WI38 (cell line): ENCODE results near the gene MGME1.

Experiments used
- H3K4me3 ChIP-seq: 2 replicates; pipeline ENCODE4 v1.5.1; 2011; ENCODE audit warnings: low read depth, mild to moderate bottlenecking, control low read depth, low read length
- TF ChIP-seq, protein P1 (sequence below): IDR thresholded peaks from 2 replicates; pipeline ENCODE4 v1.5.1; 2012; ENCODE audit warnings: low read depth, mild to moderate bottlenecking, control low read depth, low read length

Gene MGME1

DNA sequence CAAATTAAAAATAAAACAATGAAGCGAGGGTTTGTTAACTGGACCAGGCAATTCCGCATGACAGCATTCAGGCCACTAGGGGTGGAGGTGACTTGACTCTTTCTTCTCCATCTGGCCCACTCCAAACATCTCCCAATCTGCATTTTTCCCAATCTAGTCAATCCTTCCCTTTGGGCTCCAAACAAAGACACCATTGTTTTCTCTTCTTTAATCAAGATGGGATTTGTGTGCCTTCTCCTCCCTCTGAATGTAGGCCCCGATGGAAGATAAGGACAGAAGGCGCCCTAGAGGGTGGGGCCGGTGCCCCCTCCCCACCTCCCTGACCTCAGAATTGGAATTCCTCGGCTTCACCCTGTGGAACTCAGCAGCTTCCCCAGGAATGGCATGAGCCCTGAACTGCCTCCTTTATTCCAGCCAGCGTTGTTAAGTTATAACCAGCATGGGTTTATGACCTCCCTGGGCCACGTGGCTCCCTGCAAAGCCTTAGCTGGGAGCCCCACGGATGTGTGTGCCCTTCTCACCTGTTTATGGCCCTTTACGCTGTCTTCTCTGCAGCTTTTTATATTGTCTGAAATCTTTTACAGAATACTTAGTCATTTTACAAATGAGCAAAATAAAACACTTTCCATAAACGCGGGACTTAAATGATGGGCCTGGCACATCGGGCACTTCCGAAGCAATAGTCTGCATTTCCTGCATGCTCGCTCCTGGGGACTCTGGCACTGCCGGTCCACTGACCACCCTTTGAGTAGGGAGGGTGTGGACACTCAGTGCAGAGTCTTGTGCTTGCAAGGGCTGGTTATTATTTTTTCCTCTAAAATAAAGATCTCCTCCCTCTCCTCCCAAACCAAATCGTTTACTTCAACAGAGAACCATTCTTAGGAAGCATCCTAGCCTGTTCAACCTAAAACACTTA is 64.4 kb downstream of the MGME1 start:
- H3K4me3 ChIP-seq, result no peak overlapping the region
- TF ChIP-seq, protein P1, sequence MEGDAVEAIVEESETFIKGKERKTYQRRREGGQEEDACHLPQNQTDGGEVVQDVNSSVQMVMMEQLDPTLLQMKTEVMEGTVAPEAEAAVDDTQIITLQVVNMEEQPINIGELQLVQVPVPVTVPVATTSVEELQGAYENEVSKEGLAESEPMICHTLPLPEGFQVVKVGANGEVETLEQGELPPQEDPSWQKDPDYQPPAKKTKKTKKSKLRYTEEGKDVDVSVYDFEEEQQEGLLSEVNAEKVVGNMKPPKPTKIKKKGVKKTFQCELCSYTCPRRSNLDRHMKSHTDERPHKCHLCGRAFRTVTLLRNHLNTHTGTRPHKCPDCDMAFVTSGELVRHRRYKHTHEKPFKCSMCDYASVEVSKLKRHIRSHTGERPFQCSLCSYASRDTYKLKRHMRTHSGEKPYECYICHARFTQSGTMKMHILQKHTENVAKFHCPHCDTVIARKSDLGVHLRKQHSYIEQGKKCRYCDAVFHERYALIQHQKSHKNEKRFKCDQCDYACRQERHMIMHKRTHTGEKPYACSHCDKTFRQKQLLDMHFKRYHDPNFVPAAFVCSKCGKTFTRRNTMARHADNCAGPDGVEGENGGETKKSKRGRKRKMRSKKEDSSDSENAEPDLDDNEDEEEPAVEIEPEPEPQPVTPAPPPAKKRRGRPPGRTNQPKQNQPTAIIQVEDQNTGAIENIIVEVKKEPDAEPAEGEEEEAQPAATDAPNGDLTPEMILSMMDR, result no peak

DNA sequence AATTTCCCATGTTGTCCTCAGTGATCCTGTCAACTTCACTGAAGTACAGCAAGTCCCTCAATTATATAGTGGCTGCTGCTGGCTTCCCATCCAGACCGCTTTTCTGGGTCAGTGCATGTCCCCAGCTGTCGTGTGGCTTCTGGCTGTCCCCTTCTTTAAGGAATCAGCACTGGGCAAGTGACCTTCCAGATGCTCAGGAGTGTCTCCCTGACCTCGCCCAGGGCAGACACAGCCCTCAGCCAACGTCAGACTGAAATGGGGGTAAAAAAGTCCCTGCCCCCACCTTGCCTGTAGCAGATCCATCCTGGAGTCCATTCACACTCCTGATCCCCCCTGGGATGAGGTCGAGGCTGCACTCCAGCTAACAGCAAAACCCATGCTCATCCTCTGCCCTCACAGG is 65.2 kb downstream of the MGME1 start:
- TF ChIP-seq, protein P1, result no peak
- no peak overlapping the region for H3K4me3 ChIP-seq

DNA sequence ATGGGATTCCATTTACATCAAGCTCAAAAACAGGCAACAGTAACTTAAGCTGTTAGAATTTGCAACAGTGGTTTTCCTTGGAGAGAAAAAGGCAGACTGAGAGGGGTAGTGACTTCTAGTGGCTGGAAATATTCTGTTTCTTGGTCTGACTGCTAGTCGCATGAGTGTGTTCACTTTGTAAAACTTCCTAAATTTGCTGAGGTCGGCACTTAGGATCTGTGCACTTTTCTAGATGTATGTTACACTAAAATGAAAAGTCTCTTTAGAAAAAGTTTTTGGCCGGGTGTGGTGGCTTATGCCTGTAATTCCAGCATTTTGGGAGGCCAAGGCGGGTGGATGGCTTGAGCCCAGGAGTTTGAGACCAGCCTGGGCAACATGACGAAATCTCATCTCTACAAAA is 70.2 kb downstream of the MGME1 start:
- TF ChIP-seq, protein P1, result no peak
- no peak overlapping the region for H3K4me3 ChIP-seq
